ENCODE data around the gene CAP2.

Gene CAP2

DNA sequence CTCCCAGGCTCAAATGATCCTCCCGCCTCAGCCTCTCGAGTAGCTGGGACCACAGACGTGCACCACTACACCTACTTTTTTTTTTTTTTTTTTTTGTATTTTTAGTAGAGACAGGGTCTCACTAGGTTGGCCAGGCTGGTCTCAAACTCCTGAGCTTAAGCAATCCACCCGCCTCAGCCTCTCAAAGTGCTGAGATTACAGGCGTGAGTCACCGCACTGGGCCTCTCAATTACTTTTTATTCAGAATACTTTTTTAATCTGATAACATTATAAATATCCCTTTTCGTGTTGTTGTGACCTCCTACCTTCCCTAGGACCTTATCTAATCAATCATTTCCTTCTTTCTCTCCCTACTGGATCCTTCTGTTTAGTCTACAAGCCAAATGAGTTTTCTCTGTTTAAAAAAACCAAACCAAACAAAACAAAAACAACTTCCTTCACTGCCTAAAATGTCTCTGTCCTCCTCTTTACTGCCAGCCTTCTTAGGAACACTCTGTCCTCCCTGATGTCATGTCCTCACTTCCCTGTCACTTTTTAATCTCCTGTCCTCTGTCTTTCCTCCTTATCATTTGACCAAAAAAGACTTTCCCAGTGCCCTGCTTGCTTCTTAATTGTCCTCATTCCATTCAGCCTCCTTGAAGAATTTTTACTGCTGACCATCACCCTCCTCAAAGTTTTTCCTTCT is 85.0 kb downstream of the CAP2 start:
- FAIRE-seq: no peak

DNA sequence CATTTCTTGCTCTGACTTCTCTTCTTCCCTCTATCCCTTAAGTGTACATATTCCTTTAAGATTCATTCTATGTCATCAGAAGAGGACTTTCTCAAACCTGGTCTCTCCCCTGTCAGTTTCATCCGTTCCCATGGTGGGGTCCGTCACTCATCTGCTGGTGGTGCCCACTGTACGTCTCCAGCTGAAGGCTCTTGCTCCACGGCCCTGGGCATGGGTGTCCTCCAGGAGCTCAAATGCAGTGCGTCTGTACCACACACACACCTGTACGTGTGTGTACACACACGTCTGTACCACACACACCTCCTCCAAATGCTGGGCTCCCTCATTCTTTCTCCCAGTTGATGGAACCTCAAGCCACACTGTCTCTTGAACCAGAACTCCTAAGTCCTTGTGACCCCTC is 85.6 kb downstream of the CAP2 start:
- no peak for FAIRE-seq

DNA sequence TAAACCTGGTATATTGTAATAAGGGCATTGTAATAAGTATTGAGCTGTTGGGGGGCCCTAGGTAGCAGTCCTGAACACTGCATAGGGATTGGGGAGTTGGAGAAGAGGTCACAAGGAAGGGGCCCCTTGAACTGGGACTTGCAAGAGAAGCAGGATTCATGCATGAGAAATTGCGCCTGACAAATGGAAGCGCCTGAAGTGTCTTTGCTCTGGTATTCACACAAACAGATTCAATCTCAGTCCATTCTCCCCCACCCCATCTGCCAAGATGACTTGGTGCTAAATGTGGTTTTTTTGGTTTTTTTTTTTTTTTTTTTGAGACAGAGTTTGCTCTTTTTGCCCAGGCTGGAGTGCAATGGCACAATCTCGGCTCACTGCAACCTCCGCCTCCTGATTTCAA is 87.1 kb downstream of the CAP2 start:
- FAIRE-seq: no peak

DNA sequence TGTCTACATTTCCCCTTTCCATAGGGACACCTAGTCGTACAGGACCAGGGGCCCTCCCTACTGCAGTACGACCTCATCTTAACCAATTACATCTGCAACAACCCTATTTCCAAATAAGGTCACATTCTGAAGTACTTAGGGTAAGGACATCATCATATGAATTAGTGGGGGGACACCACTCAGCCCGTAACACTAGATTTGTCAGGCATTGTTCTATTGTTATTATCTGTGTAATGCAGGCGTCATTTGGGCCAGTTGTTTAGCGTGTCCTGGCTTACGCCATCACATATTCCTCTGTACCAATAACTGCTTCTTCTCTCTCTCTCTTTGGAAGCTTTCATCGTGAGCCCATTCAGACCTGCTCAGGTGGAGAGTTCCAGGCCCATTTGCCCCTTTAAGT is 89.3 kb downstream of the CAP2 start:
- FAIRE-seq: no peak

DNA sequence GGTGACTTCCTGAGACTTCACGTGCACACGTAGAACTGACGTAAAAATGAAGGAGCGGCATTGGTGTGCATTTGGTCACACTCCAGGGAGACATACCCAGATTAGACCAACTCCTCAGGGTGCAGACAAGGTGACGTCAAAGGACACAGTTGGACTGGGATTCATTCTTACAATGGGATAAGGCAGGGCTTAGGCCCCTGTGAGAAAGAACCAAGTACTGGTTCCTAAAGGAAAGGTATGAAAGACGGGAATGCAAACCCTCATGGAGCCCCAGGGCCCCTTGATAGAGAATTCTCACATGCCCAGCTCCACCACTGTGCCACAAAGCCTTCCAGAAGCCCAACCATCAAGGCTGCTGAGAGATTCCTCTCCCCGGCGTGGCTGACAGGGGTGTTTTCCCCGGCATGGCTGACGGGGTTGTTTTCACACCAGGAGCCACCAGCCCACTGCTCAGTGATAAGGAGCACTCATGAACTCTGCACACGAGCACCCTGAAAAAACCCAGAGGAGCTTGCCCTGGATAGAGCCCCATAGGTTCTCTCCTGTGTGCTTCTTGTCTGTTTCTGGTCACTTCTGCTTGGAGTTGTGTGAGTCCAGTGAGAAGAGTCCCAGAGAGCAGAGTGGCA is 90.1 kb downstream of the CAP2 start:
- no peak for FAIRE-seq

DNA sequence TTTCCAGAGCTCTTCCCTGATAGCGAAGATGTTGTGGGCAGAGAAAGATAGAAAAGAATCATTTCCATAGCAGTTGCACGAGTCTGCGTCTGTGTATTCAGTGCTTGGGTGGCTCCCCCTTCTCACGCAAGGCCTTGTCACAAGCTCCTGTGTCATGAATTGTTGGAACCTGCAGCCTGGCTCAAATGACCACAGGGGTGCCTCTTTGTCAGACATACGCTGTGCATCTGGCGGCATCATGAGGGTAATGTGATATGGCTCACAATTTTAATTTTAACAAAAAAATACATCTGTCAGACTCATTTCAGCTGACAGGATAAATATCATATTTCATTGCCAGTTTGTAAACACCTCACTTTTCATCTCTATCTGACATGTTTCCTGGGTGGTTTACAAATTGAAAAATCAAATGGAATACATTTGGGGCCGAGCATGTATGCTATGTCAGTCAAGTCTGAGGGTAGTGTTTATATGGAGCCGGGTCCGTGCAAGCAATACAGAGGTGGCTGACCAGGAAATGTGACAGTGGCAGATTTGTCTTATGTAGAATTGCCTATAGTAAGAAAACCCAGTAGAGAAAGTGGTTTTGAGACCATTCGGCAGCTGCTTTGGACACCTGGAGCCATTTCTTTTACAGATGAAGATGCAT is 90.9 kb downstream of the CAP2 start:
- FAIRE-seq: no peak

DNA sequence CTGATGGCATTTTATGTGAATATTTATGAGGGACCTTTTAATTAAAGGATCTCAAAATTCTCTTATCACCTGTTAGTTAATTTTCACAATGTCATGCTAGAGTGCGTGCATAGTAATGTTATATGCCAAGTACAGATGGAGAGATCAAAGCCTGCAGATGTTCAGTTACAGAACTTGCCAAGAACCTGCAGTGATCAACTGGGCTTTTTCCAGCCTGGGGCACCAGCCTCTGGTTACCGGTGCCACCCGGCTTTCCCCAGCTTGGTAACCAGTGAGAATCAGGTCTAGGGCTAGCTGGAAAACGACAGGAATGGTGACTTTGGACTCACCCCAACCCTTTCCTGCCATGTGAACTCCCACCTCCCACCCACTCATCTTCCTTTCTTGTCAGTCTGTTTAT is 91.8 kb downstream of the CAP2 start:
- no peak for FAIRE-seq

DNA sequence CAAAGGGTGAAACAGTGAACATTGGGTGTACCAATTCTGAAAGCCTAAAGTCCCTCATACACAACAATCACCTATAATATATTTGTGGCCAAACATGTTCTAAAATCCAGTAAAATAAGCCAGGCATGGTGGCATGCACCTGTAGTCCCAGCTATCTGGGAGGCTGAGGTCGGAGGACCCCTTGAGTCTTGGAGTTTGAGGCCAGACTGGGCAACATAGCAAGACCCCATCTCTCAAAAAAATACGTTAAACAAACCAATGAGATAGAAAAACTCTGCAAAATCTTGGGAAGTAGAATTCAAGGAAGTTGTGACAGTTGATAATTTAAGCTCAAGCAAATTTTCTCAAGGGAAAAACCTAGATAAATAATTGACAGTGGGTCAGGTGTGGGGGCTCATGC is 92.6 kb downstream of the CAP2 start:
- FAIRE-seq: no peak

DNA sequence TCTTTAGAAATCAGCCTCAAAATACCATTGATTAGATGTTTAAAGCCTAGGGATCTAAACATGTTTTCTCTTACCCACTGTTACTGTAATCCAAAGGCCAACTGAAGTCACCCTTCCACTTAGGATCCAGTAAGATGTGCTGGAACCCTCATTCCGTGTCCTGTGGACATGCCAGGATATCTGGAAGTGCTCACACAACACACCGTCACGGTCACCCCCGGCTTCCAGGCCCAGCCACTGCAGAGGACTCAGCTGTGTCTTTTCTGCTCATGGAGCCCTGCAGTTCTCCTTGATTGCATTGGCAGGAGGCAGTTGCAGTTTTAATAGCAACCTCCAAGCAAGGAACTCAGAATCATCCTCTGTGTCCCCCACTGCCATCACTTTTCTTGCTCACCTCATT is 93.3 kb downstream of the CAP2 start:
- FAIRE-seq: no peak

DNA sequence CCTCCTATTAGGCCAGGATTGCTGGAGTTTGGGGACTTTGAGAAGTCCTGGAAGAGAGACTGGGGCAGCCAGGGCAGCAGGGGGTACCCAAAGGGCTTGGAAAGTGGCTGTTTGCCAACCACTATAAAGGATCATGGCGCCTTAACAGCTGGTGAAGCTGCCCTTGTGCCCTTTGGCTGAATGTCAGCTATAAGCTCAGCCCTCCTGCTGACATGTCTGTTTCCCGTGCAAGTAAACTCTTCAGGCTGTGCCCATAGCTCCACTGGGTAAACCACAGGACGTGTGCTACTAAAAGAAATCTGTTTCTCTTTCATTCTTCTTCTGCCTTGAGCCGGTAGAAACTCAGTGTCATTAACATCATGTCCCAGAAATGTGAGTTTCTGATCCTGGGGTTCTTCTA is 97.3 kb downstream of the CAP2 start:
- no peak for FAIRE-seq

DNA sequence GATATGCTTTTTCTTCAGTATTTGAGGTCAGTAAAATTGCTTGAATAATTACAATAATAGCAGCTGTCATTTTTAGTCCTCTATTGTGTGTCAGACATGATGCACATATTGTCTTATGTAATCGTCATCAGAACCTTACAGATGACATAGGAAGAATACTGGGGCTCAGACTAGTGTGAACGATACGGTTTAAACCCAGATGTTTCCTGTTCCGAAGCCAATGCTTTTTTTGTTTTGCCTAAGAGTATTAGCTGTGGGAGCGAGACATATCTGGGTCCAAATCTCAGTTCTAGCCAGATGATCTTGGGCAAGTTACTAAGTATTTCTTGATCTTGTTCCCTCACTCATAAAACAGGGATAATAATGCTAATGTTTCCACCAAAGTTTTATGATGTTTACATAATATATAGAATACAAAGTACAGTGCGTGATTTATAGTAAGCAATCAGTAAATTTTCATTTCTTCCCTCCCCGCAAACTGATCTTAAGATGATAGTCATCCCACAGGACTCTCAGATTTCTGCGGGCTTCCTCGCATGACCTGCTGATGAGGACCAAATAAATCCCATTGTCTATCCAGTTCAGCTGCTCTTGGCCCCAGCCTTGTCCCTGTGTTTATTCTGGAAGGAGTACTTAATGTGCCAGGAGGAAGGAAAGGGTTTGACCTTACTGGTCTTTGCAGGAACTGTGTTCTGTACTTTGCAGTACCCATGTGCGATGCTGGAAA is 98.2 kb downstream of the CAP2 start:
- no peak for FAIRE-seq

DNA sequence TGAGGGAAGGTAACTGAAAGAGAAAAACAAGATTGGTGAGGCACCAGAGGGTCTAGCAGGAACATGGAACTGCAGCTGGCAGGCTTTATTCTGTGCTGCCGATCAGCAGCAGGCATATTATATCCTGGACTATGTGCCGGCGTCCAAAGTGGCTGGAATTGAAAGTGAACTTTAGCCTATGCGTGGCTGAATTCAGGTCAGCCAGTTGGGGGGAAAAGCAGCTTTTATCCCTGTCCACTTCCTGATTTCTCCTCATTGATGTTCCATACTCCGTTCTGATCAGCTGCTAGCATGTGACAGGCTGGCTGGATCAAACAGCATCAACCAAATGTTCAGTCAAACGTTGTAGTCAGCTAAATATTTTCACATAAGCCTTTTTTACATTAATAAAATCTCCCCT is 99.0 kb downstream of the CAP2 start:
- FAIRE-seq: no peak

DNA sequence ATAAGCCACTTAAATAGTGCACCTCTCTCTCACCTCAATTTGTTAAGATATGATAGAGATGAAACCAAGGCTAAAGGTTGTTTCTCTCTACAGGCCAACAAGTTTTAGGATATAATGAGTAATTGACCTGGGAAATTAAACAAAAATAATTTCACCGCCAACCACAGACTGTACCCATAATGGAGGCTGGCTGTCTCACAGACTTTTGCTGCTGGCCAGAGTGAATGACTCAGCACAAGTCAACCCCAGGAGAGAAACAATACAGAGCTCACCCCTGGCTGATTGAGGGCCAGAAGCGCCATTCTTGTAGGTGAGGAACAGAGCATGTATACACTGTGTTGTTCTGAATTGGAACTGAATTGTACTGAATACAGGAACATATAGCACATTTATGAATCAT is 99.9 kb downstream of the CAP2 start:
- no peak for FAIRE-seq

DNA sequence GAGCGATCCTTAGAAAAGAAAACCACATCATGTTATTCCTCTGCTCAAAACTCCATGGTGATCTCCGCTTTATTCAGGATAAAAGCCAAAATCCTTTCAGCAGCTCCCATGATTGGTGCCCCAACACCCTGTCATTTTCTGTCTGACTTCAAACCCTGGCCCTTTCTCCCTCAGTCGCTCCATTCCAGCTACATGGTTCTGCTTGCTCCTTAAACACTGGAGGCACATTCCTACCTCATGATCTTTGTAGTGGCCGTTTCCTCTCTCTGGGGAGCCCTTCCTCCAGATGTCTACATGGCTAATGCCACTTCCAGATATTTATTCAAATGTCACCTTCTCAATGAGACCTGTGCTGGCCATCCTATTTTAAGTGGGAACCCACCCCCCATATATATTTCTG is 100.8 kb downstream of the CAP2 start:
- no peak for FAIRE-seq

DNA sequence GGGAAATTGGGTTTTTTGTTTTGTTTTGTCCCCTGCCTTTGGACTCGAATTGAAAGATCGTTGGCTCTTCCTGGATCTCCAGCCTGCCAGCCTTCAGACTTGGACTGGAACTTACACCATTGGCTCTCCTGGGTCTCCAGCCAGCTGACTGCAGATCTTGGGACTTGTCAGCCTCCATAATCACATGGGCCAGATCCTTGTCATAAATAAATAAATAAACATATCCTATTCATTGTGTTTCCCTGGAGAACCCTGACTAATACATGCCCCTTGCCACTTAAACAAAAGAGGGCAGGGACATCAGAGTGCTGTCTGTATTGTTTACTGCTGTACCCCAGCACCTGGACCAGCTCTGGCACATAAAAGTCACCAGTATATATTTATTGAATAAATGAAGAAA is 101.5 kb downstream of the CAP2 start:
- no peak for FAIRE-seq

DNA sequence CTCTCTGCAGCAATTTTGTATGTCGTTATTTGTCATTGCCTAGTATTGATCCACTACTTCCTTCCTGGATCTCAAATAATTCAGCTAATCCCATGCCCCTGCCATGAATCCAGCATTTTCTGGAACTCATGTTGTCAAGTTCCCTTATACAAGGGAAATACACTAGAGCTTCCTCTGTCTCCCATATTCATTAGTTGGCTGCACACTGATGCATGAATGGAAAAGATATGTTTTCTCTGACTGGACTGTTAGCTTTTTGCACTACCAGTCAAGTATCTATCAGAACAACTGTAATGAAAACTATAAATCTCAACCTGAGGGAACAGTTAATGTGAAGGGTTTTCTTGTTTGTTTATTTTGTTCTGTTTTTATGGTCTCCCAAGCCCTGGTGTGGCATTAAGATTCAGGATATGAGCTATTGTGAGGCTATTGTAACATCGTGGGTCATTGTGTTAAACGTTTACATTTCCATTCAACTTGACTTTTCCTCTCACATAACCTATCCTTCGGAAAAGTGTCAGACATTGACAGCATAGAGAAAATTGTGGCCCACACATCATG is 104.2 kb downstream of the CAP2 start:
- FAIRE-seq: no peak

DNA sequence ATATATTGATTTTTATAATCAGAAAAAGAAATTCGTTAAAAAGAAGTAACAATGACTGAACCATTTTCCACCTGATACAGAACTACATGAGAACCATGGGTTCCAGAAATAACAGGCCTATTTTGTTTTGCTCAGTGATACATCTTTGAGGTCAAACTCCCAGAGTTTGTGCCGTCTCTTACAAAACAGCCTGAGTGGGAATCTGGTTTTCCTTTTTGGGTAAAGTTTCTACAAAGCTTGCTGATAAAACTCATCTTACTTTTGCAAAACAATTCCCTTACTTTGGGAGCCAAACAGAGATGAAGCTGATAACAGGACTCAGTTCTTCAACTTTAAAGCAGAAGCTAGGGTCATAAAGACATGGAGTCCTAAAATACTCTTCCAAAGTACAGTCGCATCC is 108.0 kb downstream of the CAP2 start:
- FAIRE-seq: no peak

DNA sequence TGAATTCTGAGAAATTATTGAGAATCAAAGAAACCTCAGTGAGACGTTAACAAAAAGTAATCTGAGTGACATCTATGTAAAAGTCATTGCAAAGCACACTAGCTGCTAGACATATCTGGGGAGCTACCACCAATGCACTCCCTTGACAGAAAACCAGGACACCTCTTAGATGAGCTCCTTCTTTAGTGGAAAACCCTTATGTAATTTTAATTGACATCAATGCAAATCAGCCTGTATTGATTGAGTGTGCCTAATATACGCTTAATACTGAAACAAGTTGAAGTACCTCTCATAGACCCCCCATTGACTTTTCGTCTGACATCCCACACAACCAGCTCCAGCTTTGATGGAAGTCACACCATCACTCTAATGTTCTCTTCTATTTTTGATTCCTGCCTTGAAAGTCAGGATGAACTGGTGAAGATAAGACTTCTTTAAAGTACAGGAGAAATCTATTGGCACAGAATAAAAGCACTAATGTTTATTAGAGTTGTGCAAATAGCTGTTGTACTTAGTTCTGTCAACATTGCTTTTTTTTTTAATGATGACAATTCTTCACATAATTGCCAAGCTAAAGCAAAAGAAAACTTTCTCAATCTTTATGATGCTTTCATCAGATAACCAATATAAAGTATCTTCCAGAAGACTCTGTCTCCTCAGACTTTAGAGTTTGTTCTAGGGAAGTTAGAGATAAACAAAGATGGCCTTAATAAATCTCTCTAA is 108.7 kb downstream of the CAP2 start:
- FAIRE-seq: no peak

DNA sequence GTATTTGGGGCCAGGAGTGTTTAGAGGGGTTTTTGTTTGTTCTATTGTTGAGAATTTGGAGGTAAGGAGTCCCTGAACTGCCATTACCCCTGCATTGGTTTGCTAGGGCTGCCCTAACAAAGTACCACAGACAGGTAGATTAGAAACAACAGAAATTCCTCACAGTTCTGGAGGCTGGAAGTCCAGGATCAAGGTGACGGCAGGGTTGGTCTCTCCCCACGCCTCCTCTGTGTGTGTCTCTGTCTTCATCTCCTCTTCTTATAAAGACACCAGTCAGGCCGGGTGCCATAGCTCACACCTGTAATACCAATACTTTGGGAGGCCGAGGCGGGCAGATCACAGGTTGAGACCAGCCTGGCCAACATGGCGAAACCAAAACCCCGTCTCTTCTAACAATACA is 109.7 kb downstream of the CAP2 start:
- FAIRE-seq: no peak

DNA sequence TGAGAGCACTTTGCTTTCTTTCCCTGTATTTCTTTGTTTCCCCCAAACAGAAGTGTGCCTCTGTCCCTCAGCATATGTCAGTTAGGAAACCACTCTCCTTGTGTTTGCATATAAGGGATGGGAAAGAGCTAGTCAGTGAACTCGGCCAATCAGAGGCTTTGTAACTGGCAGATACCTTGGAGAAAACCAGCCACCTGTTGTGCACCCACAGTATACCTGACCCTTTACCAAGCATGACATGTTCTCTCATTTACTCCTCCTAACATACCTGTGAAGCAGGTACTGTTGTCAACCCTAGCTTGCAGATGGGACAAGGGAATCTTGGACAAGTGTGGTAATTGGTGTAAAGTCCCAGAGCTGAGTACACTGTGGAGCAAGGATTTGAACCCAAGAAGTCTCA is 110.6 kb downstream of the CAP2 start:
- FAIRE-seq: no peak

DNA sequence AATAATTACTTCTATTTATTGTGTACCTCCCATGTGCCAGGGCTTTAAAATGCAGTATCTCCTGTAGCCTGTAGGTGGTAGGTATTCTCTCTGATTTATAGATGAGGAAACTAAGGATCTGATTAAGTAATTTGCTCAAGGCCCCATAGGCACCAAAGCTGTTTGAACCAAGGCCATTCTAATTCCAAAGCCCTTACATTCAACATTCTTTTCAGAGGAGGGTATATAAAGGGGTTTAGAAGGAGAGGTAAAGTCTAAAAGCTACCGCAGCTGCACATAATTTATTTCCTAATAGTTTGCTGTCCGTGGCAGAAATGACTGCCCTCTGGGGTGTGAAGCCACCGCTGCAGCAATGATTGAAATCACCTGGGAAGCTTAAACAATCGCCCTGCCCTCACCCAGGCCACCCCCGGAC is 111.7 kb downstream of the CAP2 start:
- FAIRE-seq: no peak

DNA sequence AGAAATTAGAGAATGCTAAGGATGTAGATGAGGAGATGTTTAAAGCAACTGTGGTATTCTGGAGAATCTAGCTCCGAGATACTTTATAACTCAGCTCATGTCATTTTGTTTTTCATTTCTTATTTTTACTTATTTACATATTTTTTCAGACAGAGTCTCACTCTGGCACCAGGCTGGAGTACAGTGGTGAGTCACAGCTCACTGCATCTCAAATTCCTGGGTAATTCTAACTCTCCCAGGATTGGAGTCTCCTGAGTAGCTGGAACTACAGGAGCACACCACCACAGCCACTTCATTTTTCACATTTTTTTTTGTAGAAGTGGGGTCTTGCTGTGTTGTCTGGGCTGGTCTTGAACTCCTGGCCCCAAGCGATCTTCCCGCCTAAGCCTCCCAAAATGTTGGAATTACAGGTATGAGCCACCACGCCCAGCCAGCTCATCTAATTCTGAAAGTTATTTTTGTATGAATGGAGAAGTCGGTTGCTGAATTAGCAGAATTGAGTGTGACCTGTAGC is 112.4 kb downstream of the CAP2 start:
- FAIRE-seq: no peak

DNA sequence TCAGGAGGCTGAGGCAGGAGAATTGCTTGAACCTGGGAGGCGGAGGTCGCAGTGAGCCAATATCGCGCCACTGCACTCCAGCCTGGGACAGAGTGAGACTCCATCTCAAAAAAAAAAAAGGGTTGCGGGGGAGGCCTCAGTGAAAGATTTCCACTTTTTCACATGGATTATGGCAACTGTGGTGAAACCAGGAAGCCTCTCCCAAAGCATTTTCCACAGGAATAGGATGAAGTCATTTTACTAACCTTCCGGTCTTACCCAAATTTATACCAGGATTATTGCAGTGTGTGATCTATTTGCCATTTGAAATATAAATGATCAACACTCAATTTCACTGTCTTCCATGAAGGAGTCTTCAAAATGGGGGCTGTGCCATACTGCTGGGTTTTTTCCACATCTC is 113.1 kb downstream of the CAP2 start:
- no peak for FAIRE-seq

All from A204.1 (cell line).